Adrenal gland (tissue), 12 donors: ENCODE results near the gene GRIP1. TPM values are rescaled to one million over a fixed set of nuclear protein-coding genes. Genes with fewer than 3 reads are reported as not detected.

Experiments used
- DNase-seq, 7 donors: peaks; one replicate each; pipeline ENCODE4 v3.0.0-alpha.2; 2019 to 2020
- H3K27ac ChIP-seq, 5 donors: fragments of 200-600 bp; sonication (generic) in 4 of 5; 1 replicate in 3 of 5; 2 replicates in 2 of 5; pipeline versions ENCODE4 v1.5.1 to v1.8.0; 2016 to 2020; ENCODE audit warnings: mild to moderate bottlenecking in 1 of 5
- H3K27me3 ChIP-seq: fragments of 200-600 bp; 2 replicates; pipeline ENCODE4 v1.8.0; 2021
- H3K36me3 ChIP-seq, 2 donors: fragments of 200-600 bp; replicated peaks in 1 of 2; 1 replicate in 1 of 2; 2 replicates in 1 of 2; pipeline versions ENCODE4 v1.5.1 to v1.8.0; 2018 to 2022
- H3K4me1 ChIP-seq, 2 donors: fragments of 200-600 bp; replicated peaks in 1 of 2; 1 replicate in 1 of 2; 2 replicates in 1 of 2; pipeline versions ENCODE4 v1.5.1 to v1.8.0; 2018 to 2021
- H3K4me3 ChIP-seq, 4 donors: fragments of 200-600 bp; sonication (generic) in 3 of 4; one replicate each; pipeline ENCODE4 v1.5.1; 2016 to 2018
- H3K9me3 ChIP-seq, 3 donors: fragments of 200-600 bp; sonication (generic) in 1 of 3; replicated peaks in 1 of 3; 1 replicate in 2 of 3; 2 replicates in 1 of 3; pipeline versions ENCODE4 v1.5.1 to v1.8.0; 2016 to 2021
- POLR2A ChIP-seq, 2 donors: fragments of 450-650 bp; IDR thresholded peaks; one replicate each; pipeline ENCODE4 v1.6.1; 2017; ENCODE audit warnings: antibody characterized with exemption in 2 of 2, mild to moderate bottlenecking in 2 of 2, moderate library complexity in 1 of 2
- WGBS, 4 donors: extraction: QIAGEN DNeasy Blood & Tissue Kit in 2 of 4; methylation state at CpG; one replicate each; pipeline versions ENCODE4 v1.1.5 to v1.1.7; 2013 to 2017; 5-methylcytosine and 5-hydroxymethylcytosine counted together
- intact Hi-C, 2 donors: fragments of 100-400 bp; cut with DNase I; formaldehyde crosslinking; loops; one replicate each; pipeline versions ENCODE4 v1.14.1 to v1.15.0; 2022 to 2023
- polyA plus RNA-seq, 3 donors: library from polyadenylated mRNA; stranded (reverse); fragments of 200-250 nt in 2 of 3; fragments of 350-450 nt in 1 of 3; fragmentation: Illumina TruSeq in 1 of 3; extraction: RNeasy Lipid Tissue Mini Kit (QIAGEN cat#74804) in 1 of 3; gene quantifications; one replicate each; pipeline ENCODE4 v1.2.3, GENCODE V29; 2013 to 2014
- total RNA-seq, 9 donors: library from RNA; depleted of rRNA in 4 of 9; stranded (reverse); fragments of >200 nt in 4 of 9; fragments of 120-200 nt in 1 of 9; fragmentation: NEBNext Ultra II Directional in 1 of 9; extraction: Animal tissue kit (Norgen Biotek cat#: 25700) in 1 of 9; gene quantifications; one replicate each; pipeline versions ENCODE4 v1.1.0 to v1.2.4, GENCODE V29; 2013 to 2023
- TF ChIP-seq, protein P1 (sequence below), 6 experiments: fragments of 450-650 bp in 4 of 6; fragments of 200-600 bp in 2 of 6; sonication (generic) in 1 of 6; IDR thresholded peaks; 1 replicate in 5 of 6; 2 replicates in 1 of 6; pipeline versions ENCODE4 v1.5.1 to v1.8.0; 2016 to 2021; ENCODE audit warnings: antibody characterized with exemption in 6 of 6, mild to moderate bottlenecking in 2 of 6, moderate library complexity in 1 of 6
- donor health status: healthy with polysubstance abuse.
- donor health status: Bipolar disorder and iron deficiency.
- donor health status: DM: yes; HTN: yes; CAD: no.
- donor health status: DM: no; HTN: no; CAD: no.
- donor health status: DM: no; HTN: no; CAD: no.
- donor health status: DM: yes; HTN: yes; CAD: no.

The GRIP1 gene
- total and polyA plus RNA-seq, 12 donors: 0.54 to 10.8 (median 2.4) TPM

GRCh38 chr12:66387117-66387516, 291.8 kb downstream of the GRIP1 start:
- Histone ChIP-seq H3K27me3 (no peaks in the 10 kb centered on the region), H3K27ac (no peak overlapping the region), H3K9me3 (no peaks in the 10 kb centered on the region), H3K4me1 (no peaks in the 10 kb centered on the region), H3K4me3 (no peak overlapping the region), H3K36me3 (no peaks in the 10 kb centered on the region)
- intact Hi-C loops: no loop called here
- no peak for DNase-seq
- TF ChIP-seq POLR2A (IDR thresholded peaks at IDR 0.05): no peak
- TF ChIP-seq, protein P1, sequence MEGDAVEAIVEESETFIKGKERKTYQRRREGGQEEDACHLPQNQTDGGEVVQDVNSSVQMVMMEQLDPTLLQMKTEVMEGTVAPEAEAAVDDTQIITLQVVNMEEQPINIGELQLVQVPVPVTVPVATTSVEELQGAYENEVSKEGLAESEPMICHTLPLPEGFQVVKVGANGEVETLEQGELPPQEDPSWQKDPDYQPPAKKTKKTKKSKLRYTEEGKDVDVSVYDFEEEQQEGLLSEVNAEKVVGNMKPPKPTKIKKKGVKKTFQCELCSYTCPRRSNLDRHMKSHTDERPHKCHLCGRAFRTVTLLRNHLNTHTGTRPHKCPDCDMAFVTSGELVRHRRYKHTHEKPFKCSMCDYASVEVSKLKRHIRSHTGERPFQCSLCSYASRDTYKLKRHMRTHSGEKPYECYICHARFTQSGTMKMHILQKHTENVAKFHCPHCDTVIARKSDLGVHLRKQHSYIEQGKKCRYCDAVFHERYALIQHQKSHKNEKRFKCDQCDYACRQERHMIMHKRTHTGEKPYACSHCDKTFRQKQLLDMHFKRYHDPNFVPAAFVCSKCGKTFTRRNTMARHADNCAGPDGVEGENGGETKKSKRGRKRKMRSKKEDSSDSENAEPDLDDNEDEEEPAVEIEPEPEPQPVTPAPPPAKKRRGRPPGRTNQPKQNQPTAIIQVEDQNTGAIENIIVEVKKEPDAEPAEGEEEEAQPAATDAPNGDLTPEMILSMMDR (IDR thresholded peaks at IDR 0.05): no peak
- 94 to 100% (median 95%) methylated on average over 1 of the region's 1 CpG for WGBS, 4 donors

- Histone ChIP-seq H3K4me3 (no peak overlapping the region), H3K27ac (no peak overlapping the region), H3K4me1 (no peaks in the 10 kb centered on the region), H3K27me3 (no peaks in the 10 kb centered on the region), H3K9me3 (no peaks in the 10 kb centered on the region), H3K36me3 (no peaks in the 10 kb centered on the region)
- no peak for DNase-seq
- WGBS, 4 donors: 84 to 90% (median 87%) methylated on average over 5 of the region's 5 CpGs
- TF ChIP-seq, protein P1 (IDR thresholded peaks at IDR 0.05): no peak
- no peak for TF ChIP-seq POLR2A (IDR thresholded peaks at IDR 0.05)
- intact Hi-C loops: no loop called here
Measured at GRCh38 chr12:66380769-66381535, 297.9 kb downstream of the GRIP1 start.

DNA sequence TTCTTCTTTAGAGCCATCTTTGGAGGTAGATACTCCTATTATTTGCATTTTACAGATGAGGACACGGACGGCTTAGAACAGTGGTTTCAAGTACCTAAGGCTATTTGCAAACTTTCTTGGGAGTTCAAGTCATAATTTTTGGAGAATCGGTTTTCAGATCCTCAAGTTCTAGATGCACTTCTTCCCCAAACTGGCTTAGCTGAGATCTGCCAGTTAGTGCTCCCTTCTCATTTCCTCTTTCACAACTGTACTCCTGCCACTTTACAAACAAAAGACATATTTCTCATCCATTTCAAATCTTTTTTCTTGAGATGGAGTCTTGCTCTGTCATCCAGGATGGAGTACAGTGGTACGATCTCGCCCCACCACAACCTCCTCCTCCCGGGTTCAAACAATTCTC, 299.3 kb downstream of the GRIP1 start:
- intact Hi-C loops: no loop called here
- Histone ChIP-seq H3K36me3 (no peaks in the 10 kb centered on the region), H3K4me1 (no peaks in the 10 kb centered on the region), H3K9me3 (no peaks in the 10 kb centered on the region), H3K27me3 (no peaks in the 10 kb centered on the region), H3K27ac (no peak overlapping the region), H3K4me3 (no peak overlapping the region)
- 73 to 89% (median 82%) methylated on average over 6 of the region's 6 CpGs for WGBS, 4 donors
- TF ChIP-seq, protein P1 (IDR thresholded peaks at IDR 0.05): no peak
- TF ChIP-seq POLR2A (IDR thresholded peaks at IDR 0.05): no peak
- no peak for DNase-seq

DNA sequence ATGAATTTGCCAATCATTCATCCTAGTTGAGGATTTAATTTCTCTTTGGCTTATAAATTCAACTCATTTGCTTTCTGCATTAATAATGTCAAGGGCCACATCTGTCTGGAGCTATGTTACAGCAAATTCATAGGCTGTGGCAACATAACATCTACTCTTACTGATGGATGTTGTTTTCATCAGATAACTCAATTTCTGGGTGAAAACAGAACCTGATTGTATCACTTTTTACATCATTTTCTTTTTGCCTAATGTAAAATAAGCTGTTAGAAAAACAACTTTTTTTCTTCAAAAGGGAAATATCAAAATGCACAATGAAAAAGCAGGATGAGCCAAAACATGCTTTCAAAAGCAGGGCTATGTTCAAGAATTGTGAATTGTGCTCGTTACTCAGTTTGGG, 303.3 kb downstream of the GRIP1 start:
- Histone ChIP-seq H3K4me1 (no peaks in the 10 kb centered on the region), H3K4me3 (no peak overlapping the region), H3K9me3 (no peaks in the 10 kb centered on the region), H3K36me3 (no peaks in the 10 kb centered on the region), H3K27ac (no peak overlapping the region), H3K27me3 (no peaks in the 10 kb centered on the region)
- intact Hi-C loops: no loop called here
- TF ChIP-seq POLR2A (IDR thresholded peaks at IDR 0.05): no peak
- TF ChIP-seq, protein P1 (IDR thresholded peaks at IDR 0.05): no peak
- no peak for DNase-seq
- 85 to 91% (median 89%) methylated on average over 1 of the region's 1 CpG for WGBS, 4 donors
